Measurements from ENCODE around the gene SLC38A11. TPM values are rescaled to one million over a fixed set of nuclear protein-coding genes. Genes with fewer than 3 reads are reported as not detected.

SLC38A11 gene
- total RNA-seq, 1 donor from 2014 or later = 0.41 TPM

DNA sequence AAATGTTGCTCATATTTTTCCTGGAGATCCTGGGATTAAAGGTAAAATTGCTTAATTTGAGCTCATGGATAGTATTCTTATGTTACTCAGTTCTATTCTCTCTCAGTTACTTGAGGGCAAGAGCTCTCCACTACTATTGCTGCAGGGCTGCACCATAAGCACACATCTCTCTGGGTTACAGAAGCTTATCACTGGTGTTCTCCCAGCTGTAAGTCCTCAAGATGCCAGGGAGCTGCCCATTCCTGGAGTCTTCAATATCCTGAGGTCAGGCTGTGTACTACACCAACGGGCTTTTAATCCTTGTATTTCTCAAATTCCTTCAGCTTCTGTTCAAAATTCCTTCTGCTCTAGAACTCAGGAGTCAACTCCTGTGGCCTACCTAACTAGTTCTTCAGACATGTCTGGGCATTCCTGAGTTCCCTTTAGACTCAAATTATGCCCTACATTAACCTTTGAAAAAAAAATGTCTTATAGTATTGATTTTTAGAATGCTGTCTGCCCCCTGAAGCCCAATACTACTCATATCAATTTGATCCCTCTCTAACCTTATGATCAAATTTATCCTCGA, 96.0 kb downstream of the SLC38A11 start:
- Histone ChIP-seq H3K4me3 (no peak overlapping the region), H3K4me1 (no peaks in the 10 kb centered on the region), H3K27me3 (no peaks in the 10 kb centered on the region), H3K9me3 (no peaks in the 10 kb centered on the region), H3K27ac (no peak overlapping the region), H3K36me3 (no peaks in the 10 kb centered on the region)
- DNase-seq (no peak), ATAC-seq (peak; percentile 57)
- intact Hi-C loops (cut with DNase I) = no loop called here
- TF ChIP-seq CTCF (IDR thresholded peaks at IDR 0.05) = no peak

DNA sequence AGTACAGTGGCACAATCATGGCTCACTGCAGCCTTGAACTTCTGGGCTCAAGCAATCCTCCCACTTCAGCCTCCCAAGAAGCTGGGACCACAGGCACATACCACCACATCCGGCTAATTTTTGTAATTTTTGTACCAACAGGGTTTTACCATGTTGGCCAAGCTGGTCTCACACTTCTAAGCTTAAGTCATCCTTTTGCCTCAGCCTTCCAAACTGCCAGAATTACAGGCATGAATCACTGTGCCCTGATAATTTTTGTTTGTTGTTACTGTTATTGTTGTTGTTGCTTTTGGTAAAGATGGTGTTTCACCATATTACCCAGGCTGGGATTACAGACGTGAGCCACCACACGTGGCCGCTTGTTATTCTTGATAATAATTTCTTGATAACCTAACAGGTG, 103.2 kb downstream of the SLC38A11 start:
- H3K4me3 ChIP-seq = no peak overlapping the region
- H3K4me1 ChIP-seq = no peaks in the 10 kb centered on the region
- DNase-seq = no peak
- TF ChIP-seq CTCF (IDR thresholded peaks at IDR 0.05) = no peak
- H3K9me3 ChIP-seq = no peaks in the 10 kb centered on the region
- intact Hi-C loops (cut with DNase I) = no loop called here
- H3K27ac ChIP-seq = no peak overlapping the region
- ATAC-seq = no peak
- H3K36me3 ChIP-seq = no peaks in the 10 kb centered on the region
- H3K27me3 ChIP-seq = no peaks in the 10 kb centered on the region

GRCh38 chr2:164850235-164850634, 105.1 kb downstream of the SLC38A11 start:
- Histone ChIP-seq H3K4me1 (no peaks in the 10 kb centered on the region), H3K27ac (no peak overlapping the region), H3K27me3 (no peaks in the 10 kb centered on the region), H3K4me3 (no peak overlapping the region), H3K36me3 (no peaks in the 10 kb centered on the region), H3K9me3 (no peaks in the 10 kb centered on the region)
- peak; percentile 55 for ATAC-seq
- DNase-seq = no peak
- no peak for TF ChIP-seq CTCF (IDR thresholded peaks at IDR 0.05)
- intact Hi-C loops (cut with DNase I) = no loop called here

- Histone ChIP-seq H3K36me3 (no peaks in the 10 kb centered on the region), H3K4me1 (no peaks in the 10 kb centered on the region), H3K27ac (no peak overlapping the region), H3K4me3 (no peak overlapping the region), H3K27me3 (no peaks in the 10 kb centered on the region), H3K9me3 (no peaks in the 10 kb centered on the region)
- no peak for ATAC-seq
- DNase-seq = no peak
- intact Hi-C loops (cut with DNase I) = no loop called here
- no peak for TF ChIP-seq CTCF (IDR thresholded peaks at IDR 0.05)
These were observed 105.8 kb downstream of the SLC38A11 start for GRCh38 chr2:164849506-164849905.

DNA sequence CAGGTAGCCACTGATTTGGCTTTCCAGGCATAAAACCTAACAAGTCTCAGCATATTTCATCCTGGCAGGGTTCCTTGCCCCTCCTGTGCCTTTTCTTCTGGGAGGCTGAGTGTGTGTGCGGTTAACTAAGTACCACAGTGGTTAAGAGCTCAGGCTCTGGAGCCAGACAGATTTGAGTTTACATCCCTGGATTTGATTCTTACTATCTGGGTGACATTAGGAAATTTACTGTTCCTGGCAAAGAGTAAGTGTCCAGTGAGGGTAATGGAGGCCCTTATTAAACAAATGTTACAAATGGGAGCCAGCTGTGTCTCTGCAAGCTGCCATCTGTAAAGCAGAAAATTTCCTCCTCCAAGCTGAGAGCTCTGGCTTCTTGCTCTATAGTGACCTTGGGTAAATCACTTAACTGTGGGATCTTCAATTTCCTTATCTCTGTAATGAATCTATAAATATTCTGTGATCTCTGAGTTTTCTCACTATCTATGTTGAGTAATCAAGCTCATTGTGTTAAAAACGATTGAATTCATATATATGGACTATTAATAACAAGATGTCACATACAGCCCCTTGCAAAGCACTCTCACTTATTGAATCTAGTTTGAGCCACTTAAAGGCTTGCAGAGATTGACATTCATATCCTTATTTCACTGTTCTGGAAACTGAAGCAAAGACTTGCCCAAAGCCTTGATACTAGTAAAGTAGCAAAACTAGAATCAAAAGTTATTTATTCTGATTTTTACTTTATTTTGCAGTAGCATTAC, 107.2 kb downstream of the SLC38A11 start:
- no peak for TF ChIP-seq CTCF (IDR thresholded peaks at IDR 0.05)
- no peak overlapping the region for H3K4me3 ChIP-seq
- no peak for DNase-seq
- intact Hi-C loops (cut with DNase I) = no loop called here
- no peaks in the 10 kb centered on the region for H3K27me3 ChIP-seq
- ATAC-seq = peak; percentile 43
- no peaks in the 10 kb centered on the region for H3K9me3 ChIP-seq
- H3K4me1 ChIP-seq = peaks cover 3% of the 10 kb centered on the region
- H3K27ac ChIP-seq = no peak overlapping the region
- no peaks in the 10 kb centered on the region for H3K36me3 ChIP-seq
